Jurkat, Clone E6-1 (cell line): ENCODE data around the gene AZIN2.
"Not testable (repeated sequence)": the region's sequence is repeated elsewhere in the genome, so short reads cannot be mapped to it uniquely, and the experiment has no call there.

Experiments
- DNase-seq: peaks from one replicate; pipeline ENCODE4 v3.0.0-alpha.2; 2011; ENCODE audit warnings: low read depth, low spot score
- H3K4me3 ChIP-seq: 2 replicates; pipeline ENCODE4 v1.5.1; 2011; ENCODE audit warnings: mild to moderate bottlenecking, low read length, control low read depth, moderate library complexity

AZIN2 gene

GRCh38 chr1:33088119-33088906, 7.4 kb downstream of the AZIN2 start:
- peak; percentile 61 for DNase-seq
- no peak overlapping the region for H3K4me3 ChIP-seq

GRCh38 chr1:33089457-33089856, 8.5 kb downstream of the AZIN2 start:
- DNase-seq, result no peak
- no peak overlapping the region for H3K4me3 ChIP-seq

GRCh38 chr1:33092438-33092837, 11.5 kb downstream of the AZIN2 start:
- DNase-seq, result no peak
- H3K4me3 ChIP-seq, result no peak overlapping the region

GRCh38 chr1:33093004-33093403, 12.1 kb downstream of the AZIN2 start:
- no peak for DNase-seq
- no peak overlapping the region for H3K4me3 ChIP-seq

- H3K4me3 ChIP-seq, result no peak overlapping the region
- no peak for DNase-seq
Observed at GRCh38 chr1:33094486-33094885, 13.5 kb downstream of the AZIN2 start.

- H3K4me3 ChIP-seq, result no peak overlapping the region
- no peak for DNase-seq
Observed at GRCh38 chr1:33094971-33095604, 14.1 kb downstream of the AZIN2 start.

- H3K4me3 ChIP-seq, result no peak overlapping the region
- no peak for DNase-seq
Observed at GRCh38 chr1:33096363-33097005, 15.5 kb downstream of the AZIN2 start.

- DNase-seq, result no peak
- no peak overlapping the region for H3K4me3 ChIP-seq
Observed at GRCh38 chr1:33097137-33097611, 16.2 kb downstream of the AZIN2 start.

GRCh38 chr1:33097762-33098161, 16.8 kb downstream of the AZIN2 start:
- DNase-seq, result peak; percentile 27
- no peak overlapping the region for H3K4me3 ChIP-seq

GRCh38 chr1:33098371-33098770, 17.4 kb downstream of the AZIN2 start:
- peak overlapping the region; percentile 20 for H3K4me3 ChIP-seq
- DNase-seq, result peak; percentile 68

- peak overlapping the region; percentile 38 for H3K4me3 ChIP-seq
- peak; percentile 99 for DNase-seq
Observed at GRCh38 chr1:33099290-33100118, 18.6 kb downstream of the AZIN2 start.

- DNase-seq, result not testable (repeated sequence)
- H3K4me3 ChIP-seq, result peak overlapping the region; percentile 38
Observed at GRCh38 chr1:33100119-33100415, 19.1 kb downstream of the AZIN2 start.

GRCh38 chr1:33110477-33110876, 29.5 kb downstream of the AZIN2 start:
- DNase-seq, result no peak

GRCh38 chr1:33111965-33112364, 31.0 kb downstream of the AZIN2 start:
- no peak overlapping the region for H3K4me3 ChIP-seq
- peak; percentile 37 for DNase-seq

More at GRCh38 chr1:33110477-33110876, 29.5 kb downstream of the AZIN2 start:
- H3K4me3 ChIP-seq, result no peak overlapping the region

- H3K4me3 ChIP-seq, result no peak overlapping the region
- no peak for DNase-seq
Observed at GRCh38 chr1:33117440-33118085, 36.6 kb downstream of the AZIN2 start.

GRCh38 chr1:33118274-33118673, 37.3 kb downstream of the AZIN2 start:
- no peak overlapping the region for H3K4me3 ChIP-seq
- no peak for DNase-seq

- no peak for DNase-seq
- no peak overlapping the region for H3K4me3 ChIP-seq
Observed at GRCh38 chr1:33119050-33119449, 38.1 kb downstream of the AZIN2 start.

GRCh38 chr1:33119532-33120217, 38.7 kb downstream of the AZIN2 start:
- H3K4me3 ChIP-seq, result no peak overlapping the region
- DNase-seq, result no peak
